ENCODE results near the gene HPS3.

GRCh38 chr3:149214702-149215101 is 85.3 kb downstream of the HPS3 start:
- no peak for TF ChIP-seq CTCF (IDR thresholded peaks at IDR 0.05; ENCODE audit: low read depth, low read length, missing input control)
- TF ChIP-seq RAD21 (IDR thresholded peaks at IDR 0.05): peak in 1 of 2 donors; percentile 48
- peak; percentile 8 for TF ChIP-seq TAF1 (conservative IDR thresholded peaks at IDR 0.05)
- peak; percentile 94 to 98 for TF ChIP-seq RXRA (IDR thresholded peaks at IDR 0.05)
- peak; percentile 84 to 87 for TF ChIP-seq JUND (IDR thresholded peaks at IDR 0.05)
- TF ChIP-seq, protein P1, sequence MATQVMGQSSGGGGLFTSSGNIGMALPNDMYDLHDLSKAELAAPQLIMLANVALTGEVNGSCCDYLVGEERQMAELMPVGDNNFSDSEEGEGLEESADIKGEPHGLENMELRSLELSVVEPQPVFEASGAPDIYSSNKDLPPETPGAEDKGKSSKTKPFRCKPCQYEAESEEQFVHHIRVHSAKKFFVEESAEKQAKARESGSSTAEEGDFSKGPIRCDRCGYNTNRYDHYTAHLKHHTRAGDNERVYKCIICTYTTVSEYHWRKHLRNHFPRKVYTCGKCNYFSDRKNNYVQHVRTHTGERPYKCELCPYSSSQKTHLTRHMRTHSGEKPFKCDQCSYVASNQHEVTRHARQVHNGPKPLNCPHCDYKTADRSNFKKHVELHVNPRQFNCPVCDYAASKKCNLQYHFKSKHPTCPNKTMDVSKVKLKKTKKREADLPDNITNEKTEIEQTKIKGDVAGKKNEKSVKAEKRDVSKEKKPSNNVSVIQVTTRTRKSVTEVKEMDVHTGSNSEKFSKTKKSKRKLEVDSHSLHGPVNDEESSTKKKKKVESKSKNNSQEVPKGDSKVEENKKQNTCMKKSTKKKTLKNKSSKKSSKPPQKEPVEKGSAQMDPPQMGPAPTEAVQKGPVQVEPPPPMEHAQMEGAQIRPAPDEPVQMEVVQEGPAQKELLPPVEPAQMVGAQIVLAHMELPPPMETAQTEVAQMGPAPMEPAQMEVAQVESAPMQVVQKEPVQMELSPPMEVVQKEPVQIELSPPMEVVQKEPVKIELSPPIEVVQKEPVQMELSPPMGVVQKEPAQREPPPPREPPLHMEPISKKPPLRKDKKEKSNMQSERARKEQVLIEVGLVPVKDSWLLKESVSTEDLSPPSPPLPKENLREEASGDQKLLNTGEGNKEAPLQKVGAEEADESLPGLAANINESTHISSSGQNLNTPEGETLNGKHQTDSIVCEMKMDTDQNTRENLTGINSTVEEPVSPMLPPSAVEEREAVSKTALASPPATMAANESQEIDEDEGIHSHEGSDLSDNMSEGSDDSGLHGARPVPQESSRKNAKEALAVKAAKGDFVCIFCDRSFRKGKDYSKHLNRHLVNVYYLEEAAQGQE (IDR thresholded peaks at IDR 0.05): peak; percentile 26
- TF ChIP-seq FOXA2 (IDR thresholded peaks at IDR 0.05): peak; percentile 94
- no peak for TF ChIP-seq NR2F2 (IDR thresholded peaks at IDR 0.05)
- TF ChIP-seq, protein P2, sequence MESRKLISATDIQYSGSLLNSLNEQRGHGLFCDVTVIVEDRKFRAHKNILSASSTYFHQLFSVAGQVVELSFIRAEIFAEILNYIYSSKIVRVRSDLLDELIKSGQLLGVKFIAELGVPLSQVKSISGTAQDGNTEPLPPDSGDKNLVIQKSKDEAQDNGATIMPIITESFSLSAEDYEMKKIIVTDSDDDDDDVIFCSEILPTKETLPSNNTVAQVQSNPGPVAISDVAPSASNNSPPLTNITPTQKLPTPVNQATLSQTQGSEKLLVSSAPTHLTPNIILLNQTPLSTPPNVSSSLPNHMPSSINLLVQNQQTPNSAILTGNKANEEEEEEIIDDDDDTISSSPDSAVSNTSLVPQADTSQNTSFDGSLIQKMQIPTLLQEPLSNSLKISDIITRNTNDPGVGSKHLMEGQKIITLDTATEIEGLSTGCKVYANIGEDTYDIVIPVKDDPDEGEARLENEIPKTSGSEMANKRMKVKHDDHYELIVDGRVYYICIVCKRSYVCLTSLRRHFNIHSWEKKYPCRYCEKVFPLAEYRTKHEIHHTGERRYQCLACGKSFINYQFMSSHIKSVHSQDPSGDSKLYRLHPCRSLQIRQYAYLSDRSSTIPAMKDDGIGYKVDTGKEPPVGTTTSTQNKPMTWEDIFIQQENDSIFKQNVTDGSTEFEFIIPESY (IDR thresholded peaks at IDR 0.05): peak; percentile 49
- TF ChIP-seq, protein P3, sequence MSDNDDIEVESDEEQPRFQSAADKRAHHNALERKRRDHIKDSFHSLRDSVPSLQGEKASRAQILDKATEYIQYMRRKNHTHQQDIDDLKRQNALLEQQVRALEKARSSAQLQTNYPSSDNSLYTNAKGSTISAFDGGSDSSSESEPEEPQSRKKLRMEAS (IDR thresholded peaks at IDR 0.05): no peak
- peak in 1 of 2 donors; percentile 29 for TF ChIP-seq GABPA (IDR thresholded peaks at IDR 0.05 in 1 of 2, conservative IDR thresholded peaks at IDR 0.05 in 1 of 2)
